Spleen (tissue), 7 donors: Measurements from ENCODE around the gene PRKCE.

Experiments used
- POLR2AphosphoS5 ChIP-seq, 3 donors: sonication (generic); formaldehyde crosslinking; IDR thresholded peaks; one replicate each; pipeline ENCODE4 v1.5.1; 2017; ENCODE audit warnings: antibody characterized with exemption in 3 of 3
- TF ChIP-seq, protein P1 (sequence below), 11 experiments: fragments of 200-600 bp in 7 of 11; fragments of 450-650 bp in 4 of 11; sonication (generic) in 4 of 11; IDR thresholded peaks in 8 of 11; conservative IDR thresholded peaks in 3 of 11; 1 replicate in 7 of 11; 2 replicates in 4 of 11; pipeline versions ENCODE4 v1.4.0 to v1.8.0; 2016 to 2021; ENCODE audit warnings: antibody characterized with exemption in 11 of 11, inconsistent platforms in 4 of 11, mild to moderate bottlenecking in 1 of 11
- donor health status: DM: no; HTN: no; CAD: no; lungs with moderate emphysema.
- donor health status: DM: no; HTN: no; CAD: no.
- donor health status: DM: no; HTN: no; CAD: no.

DNA sequence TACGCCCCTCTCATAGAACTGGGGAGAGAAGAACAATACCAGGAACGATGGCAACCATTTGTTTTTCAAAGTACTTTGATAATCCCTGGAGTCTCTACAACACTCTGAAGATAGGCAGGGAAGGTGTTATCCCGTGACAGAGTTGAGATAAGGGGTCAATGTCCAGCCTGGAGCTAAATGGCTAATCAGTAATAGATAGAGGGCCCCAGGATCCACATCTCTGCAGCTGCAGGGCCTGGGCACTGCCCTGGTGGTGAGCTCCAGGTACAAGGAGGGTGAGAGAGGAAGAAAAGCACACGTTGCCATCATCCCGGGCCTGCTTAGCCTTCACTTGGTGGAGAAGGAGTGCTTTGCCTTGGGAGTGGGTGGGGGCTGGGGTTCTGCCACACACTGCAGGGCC lies 260.6 kb downstream of the PRKCE start:
- TF ChIP-seq, protein P1, sequence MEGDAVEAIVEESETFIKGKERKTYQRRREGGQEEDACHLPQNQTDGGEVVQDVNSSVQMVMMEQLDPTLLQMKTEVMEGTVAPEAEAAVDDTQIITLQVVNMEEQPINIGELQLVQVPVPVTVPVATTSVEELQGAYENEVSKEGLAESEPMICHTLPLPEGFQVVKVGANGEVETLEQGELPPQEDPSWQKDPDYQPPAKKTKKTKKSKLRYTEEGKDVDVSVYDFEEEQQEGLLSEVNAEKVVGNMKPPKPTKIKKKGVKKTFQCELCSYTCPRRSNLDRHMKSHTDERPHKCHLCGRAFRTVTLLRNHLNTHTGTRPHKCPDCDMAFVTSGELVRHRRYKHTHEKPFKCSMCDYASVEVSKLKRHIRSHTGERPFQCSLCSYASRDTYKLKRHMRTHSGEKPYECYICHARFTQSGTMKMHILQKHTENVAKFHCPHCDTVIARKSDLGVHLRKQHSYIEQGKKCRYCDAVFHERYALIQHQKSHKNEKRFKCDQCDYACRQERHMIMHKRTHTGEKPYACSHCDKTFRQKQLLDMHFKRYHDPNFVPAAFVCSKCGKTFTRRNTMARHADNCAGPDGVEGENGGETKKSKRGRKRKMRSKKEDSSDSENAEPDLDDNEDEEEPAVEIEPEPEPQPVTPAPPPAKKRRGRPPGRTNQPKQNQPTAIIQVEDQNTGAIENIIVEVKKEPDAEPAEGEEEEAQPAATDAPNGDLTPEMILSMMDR (IDR thresholded peaks at IDR 0.05 in 8 of 11, conservative IDR thresholded peaks at IDR 0.05 in 3 of 11): no peak
- TF ChIP-seq POLR2AphosphoS5 (IDR thresholded peaks at IDR 0.05): no peak
